NCI-H82 treated with DMSO at 0.1 percent for 48 hours (cell line): Measurements from ENCODE around the gene LZTFL1.

Experiments
- DNase-seq: peaks from one replicate; lab custom pipeline; 2025; ENCODE audit not compliant: unreplicated experiment; lab: John Stamatoyannopoulos, UW

Gene LZTFL1

DNA sequence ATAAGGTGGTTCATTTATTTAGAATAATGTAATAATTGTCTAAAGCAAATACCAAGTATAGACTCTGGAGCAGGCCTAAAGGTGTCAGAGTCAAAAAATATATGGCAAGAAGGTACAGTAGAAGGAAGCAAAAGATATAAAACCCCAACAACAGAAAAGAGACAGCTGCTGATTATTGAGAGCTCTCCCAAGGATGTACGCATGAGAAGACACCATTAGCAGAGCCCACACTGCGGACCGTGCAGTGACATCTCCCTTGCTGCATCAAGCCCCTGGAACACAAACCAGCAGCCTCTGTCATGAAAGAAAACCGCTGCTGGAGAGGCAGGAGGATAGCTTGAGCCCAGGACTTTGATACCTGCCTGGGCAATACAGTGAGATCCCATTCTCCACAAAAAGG, 27.6 kb downstream of the LZTFL1 start:
- DNase-seq = no peak

DNA sequence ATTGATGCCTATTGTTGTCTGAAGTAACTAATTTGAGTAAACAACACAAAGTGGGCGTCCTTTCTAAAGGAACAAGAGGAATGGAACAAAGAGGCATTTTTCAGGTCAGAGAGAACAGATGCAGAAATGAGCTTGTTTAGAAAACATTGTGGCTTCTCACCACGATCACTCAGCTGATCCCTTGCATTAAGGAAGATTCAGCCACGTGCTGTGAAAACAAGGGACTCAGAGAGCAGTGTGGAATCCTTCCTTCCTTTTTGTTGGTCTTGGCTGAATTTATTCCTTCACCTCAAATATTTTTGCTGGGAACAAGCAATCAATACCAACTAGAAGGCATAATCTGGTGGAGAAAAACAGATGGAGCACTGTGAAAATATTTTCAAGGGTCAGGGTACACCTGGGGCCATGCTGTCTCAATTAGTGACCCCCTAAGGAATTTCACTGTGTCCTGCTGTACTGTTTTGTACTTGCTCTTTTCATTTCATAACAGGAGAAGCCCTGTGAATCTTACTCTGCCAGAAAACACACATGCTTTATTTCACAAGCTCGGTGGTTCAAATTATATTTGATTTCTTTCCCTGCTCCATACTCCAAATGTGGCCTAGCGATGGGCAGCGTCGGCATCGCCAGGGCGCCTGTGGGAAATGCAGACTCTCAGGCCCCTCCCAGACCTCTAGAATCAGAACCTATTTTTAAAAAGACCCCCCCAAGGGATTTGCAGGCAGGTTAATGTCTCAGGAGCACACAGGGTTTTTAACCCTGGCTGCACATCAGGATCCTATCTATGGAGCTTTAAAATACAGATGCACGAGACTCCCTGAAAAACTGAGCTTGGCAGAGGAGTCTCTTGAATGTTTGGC, 34.0 kb downstream of the LZTFL1 start:
- DNase-seq = no peak

DNA sequence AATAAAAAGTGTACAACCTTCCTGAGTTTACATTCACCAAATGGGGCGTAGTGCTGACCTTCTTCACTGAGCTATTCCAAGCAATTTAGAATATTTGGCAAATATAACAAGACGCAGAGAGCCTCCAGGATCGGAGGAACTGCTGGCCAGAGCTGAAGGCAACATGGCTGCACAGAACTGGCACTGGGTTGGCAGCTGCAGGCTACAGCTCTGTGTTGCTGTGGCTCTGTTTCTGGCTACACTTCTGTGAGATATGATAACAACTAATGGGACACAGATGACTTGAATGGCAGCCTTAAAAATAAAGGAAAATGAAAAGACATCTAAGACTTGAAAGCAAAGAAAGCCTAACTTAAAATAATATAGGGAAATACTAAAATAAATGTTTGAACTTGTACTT, 34.8 kb downstream of the LZTFL1 start:
- DNase-seq = no peak

DNA sequence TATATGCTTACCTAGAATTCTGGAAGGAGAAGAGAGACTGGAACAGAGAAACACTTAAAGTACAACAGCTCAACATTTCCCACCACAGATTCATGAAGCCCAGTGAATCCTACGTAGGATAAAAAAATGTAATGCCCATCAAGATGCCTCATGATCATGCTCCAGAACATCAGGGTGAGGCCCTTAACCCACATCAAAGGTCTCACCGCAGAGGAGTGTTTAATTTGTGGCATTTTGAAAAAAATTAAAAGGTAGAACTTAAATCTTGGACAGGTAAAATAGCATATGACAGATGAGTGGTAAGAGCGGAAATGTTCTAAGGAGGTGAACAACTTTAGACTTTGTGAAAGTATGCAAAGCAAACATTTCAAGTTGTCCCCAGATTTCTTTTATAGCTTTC, 35.8 kb downstream of the LZTFL1 start:
- DNase-seq = no peak

DNA sequence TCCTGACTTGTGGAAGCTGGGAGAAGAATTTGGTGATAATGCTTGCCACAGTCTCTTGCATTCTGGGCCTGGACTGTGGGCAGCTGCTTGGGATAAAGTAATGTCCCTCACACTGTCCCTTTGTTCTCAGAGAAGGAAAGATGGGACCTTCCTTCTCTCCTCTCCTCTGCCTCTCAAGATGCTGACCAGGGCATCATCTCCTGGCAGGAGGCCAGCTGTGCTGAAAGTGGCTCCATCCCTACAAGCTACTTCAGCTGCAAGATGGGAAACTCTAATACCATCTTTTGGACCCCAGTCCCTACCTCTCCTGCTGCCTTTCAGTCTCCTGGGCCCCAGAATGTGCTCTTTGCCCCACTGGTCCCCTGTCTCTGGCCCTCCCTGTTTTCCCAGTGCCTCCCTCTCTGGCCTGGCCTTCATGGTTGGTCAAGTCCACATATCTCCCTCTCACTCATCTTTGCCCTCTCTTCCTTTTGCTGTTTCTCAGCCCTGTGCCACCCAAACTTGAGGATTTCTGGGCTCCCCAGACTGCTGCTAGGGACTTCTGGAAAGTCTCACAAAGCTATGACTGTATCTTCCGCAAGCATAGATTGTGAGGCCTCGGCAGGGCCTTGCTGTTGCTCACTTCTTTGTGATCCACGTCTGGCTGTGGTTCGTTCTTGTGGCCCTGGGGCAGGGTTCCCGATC, 38.5 kb downstream of the LZTFL1 start:
- DNase-seq = no peak

DNA sequence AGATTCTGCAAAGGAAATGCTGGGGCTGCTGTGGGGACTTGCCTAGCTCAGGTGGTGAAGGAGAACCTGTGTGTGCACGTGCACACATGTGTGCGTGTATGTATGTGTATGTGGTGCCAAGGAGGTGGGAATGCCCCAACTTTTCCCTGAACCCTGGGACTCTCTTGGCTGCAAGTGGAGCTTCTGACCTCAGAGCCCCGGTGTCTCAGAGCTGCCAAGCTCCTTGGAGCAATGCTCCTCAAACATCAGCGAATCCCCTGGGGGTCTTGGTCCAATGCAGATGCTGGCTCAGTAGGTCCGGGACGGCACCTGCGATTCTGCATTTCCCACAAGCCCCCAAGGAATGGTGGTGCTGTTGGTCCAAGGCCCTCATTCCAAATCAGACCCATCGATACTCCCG, 39.8 kb downstream of the LZTFL1 start:
- DNase-seq = no peak

DNA sequence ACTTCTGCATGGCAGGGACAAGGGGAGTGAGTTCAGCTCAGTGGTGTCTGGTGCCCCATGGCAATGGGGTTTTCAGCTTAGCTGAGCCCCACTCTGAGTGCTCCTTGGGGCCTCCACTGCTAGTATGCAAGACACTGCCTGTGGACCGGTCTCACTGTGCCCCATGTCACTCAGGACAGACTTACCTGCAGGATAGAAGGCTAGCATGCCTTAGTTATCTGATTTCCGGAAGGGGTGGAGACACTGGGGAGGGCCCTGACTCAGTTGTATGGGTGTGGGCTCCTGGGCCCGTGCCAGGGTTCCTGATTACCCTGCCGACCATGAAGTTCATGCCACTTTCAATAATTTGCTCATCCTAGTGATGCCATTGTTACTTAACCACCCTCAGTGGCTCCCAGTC, 41.3 kb downstream of the LZTFL1 start:
- no peak for DNase-seq

DNA sequence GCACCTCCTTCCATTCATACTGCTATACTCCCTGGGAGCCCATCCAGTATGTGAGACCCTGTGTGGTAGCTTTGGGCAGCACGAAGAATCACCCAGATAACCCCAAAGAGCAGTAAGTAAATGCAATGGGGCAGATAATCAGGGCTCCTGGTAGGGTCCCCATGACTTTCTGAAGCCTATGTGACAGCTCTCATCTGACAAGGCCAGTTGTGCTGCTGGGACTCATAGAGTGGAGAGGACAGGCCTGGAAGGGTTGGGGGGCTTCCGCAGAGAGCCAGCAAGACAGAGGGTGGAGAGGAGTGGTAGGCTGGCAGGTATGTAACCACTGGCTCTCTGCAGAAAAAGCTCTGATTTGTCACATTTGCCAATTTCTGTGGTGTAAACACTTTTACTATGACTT, 42.3 kb downstream of the LZTFL1 start:
- DNase-seq = no peak

DNA sequence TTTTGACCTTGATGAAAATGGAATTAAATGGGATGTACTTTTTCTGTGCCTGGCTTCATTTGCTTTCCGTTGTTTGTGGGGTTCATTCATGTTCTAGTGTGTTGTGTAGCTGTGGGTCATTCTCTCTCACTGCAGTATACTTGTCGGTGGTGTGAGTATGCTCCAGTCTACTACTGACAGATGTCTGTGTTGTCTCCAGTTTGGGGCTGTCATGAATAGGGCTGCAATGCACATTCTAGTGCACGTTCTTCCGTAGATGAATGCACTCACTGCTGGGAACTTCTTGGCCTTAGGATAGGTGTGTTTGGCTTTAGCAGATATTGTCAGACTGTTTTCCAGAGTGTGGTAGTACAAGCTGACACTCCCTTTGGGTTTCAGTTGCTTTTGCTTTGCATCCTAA, 43.9 kb downstream of the LZTFL1 start:
- DNase-seq = no peak

DNA sequence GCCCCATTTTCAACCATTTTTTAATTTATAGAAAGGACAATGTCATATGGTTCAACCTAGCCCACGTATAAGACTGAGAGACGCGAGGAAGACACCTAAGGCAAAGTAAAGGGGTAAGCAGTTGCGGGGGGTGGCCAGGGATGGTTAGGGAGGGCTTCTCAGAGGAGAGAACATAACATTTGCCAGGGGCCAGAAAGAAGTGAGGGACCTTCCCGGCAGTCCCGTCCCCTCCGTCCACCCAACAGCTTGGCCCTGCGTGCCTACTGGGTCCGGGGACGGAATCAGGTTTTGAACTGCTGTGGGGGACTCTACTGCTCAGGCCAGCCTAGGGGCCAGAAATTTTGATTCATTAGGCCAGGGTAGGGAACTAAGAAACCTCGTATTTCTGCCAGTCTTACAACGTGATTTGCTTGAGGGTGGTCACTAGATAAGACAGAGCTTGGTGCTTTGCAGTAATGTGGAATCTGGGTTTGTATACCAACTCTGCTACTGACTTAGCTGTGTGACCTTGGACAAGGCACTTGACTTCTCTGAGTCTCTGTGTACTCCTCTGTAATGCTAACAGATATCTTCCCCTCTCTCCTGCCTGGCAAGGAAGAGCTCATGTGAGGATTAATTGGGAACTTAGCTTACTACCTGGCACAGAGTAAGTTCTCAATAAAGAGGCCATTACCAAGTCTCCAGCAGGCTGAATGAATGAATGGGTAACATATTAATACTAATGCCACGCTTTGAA, 44.8 kb downstream of the LZTFL1 start:
- no peak for DNase-seq

DNA sequence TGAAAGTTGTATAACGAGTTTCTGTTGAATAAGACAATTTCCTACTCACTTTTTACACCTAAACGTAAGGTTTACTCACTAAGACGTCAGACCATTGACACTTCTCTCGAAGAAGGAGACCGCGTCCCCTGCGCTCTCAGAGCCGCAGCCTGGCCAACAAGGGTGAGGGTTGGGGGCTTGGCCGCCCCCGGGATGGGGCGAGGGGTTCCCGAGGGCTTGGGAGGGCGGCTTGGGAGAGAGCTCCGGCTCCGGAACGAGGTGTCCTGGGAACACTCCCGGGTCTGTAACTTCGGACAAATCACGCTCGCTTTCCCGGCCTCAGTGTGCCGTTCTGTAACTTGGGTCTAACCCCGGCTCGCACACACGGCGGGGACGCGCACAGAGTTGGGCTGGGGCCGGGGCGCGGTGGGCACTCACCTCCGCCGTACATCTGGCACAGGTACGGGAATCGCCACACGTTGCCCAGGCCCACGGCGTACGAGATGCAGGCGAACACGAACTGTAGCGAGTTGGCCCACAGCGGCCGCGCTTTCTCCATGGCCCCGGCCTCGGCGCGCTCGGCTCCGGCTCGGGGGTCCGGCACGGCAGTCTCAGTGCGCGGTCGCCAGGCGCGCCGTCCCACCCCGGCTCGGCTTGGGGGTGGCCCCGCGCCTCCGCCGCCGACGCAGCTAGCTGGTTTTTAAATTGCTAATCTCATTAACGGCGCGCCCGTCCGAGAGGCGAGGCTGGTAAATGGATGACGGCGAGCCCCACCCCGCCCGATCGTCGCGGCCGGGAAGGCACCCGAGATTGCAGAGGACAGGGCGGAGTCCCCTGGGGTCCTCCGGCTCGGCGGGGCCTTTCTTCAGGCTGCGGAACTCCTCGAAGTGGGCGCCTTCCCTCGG, 45.8 kb downstream of the LZTFL1 start, which contains the start of gene SLC6A20:
Gene SLC6A20 (minus strand): TSS at position 655 of the 884 bp plus-strand sequence. CDS start 117 bp downstream, at position 538.
- no peak for DNase-seq

DNA sequence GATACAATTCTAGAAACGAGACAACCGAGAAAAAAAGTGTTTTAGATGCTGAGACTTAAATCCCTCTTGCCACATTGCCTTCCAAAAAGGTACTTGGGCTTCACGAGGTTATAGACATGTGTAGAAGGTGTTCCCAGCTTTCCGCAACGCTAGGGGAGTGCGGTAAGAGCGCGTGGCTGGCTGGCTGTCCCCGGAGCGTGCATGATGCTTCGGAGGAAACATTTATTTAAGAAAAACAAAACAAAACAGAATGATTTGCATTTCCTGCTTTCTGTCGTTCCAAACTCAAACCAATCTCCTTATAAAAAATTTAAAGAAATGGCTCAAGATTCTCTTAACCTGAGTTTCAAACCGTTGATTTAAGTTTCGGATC, 46.4 kb downstream of the LZTFL1 start:
- DNase-seq = no peak

DNA sequence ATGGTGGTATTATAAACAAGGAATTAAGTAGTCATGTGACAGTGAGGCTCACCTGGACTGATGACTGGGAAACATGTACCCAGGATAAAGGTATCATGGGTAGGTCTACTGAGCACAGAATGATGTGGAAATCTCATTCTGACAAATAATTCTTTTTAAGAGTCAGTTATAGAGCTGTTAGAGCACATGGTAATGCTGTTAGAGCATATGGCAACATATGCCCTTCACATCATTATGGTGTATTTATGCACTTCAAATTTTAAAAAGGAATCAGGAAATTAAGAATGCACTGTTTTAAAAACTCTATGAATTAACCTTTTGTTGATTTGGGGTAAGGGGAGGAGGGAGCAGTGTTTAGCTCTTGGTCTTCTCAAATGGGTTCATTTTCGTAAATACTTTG, 47.3 kb downstream of the LZTFL1 start:
- no peak for DNase-seq

DNA sequence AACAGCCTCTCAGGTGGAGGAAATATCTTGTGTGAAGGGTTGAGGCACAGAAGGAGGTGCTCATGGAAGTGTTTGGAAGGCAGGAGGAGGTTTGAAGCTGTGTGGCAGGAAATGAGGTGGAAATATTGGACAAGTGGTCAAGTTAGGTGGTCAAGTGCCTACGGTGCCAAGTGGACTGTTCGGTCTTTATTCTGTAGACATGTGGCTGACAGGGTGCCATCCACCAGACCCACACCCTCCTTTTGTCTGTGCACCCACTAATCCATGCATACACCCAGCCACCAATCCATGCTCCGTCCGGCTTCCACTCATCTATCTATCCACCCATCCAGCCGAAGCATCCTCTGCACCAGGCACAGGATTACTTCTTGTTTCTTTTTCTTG, 47.8 kb downstream of the LZTFL1 start:
- DNase-seq = no peak

DNA sequence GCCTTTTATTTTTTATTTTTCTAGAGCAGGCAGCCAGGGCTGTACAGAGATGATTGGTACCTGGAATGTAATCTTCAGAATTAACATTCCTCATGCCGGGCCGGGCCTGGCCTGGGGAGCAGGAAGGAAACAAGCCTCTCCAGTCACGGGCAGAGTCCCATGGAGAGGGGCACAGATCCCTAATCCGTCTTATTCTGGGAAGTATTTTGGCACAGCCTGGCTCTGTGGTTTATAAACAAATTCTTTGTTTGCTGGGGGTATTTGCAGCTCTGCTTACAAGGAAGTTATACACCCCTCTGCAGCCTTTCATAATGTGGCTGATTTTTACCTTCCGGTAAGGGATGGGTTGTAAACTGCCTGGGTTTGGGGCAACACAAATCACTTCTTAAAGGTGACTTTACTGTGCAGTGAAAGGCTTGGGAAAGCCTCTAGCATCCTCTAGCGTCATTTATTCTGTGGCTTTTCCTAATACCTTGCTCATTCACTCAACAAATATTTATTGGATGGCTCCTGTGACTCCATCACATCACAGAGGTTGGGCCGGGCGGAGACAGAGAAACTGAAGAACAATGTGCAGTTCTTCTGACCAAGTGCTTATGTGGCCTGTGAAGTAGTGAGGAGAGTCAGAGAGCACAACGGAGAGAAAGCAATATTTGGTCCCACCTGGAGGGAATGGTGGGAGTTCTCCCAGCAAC, 48.3 kb downstream of the LZTFL1 start:
- DNase-seq = no peak

DNA sequence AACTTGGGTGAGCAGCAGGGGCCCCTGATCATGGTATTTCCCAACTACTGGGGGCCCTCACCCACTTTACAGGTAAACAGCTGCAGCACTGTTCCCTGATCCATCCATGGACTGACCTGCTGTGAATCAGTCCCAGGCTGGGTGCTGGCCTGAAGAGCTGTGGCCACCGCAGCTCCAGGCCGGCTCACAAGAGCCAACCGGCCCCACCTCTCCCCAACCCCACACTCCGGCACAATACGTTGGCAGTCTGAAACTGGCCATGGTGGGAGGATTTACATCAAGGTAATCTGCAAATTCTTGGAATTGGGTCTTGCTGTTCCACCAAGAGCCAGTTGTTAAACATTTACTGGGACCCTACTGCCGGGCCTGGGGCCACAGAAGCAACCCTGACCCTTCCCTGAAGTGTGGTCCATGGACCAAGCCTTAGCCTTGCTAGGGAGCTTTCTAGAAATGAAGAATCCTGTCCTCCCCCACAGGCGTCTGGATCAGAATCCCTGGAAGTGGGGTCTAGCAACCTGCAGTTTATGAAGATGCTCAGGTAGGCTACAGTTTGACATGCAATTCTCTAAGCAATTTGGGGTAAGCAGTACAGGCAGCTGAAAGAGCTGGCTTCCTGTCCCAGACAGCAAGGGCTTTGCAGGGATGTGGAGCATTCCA, 49.3 kb downstream of the LZTFL1 start:
- DNase-seq = no peak

DNA sequence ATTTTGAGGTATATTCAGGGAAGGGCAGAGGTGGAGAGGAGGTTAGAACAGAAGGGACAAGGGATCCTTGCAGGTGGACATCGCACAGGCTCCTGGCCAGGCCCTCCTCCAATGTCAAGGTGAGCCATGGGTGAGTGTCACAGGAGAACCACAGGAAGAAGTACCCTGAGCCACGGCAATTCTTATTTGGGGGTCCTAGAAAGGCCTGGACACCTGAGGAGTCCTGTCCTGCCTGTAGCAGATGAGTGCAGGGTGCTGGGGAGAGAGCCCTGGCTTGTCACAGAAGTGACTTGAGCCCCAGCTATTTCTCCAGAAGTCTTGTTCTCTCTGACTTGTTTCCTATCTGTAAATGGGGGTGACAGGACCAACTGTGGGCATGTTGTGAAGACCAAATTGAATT, 49.9 kb downstream of the LZTFL1 start:
- DNase-seq = no peak

DNA sequence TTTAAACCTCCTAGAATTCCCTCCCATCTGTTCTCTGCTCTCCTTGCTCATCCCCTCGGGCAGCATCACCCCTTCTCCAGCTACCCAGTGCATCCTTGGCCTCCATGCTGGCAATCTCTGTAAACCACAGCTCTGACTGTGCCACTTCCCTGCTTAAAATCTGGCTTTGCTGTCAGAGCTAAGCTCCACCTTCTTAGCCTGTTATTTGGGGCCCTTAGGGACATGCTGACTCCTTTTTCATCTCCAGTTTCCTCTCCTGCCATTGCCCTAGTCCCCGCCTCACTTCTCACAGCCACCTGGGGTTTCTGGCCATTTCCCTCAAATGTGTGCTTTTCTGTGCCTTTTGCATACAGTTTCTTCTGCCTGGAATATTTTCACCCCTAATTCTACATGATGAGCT, 51.3 kb downstream of the LZTFL1 start:
- DNase-seq = no peak

DNA sequence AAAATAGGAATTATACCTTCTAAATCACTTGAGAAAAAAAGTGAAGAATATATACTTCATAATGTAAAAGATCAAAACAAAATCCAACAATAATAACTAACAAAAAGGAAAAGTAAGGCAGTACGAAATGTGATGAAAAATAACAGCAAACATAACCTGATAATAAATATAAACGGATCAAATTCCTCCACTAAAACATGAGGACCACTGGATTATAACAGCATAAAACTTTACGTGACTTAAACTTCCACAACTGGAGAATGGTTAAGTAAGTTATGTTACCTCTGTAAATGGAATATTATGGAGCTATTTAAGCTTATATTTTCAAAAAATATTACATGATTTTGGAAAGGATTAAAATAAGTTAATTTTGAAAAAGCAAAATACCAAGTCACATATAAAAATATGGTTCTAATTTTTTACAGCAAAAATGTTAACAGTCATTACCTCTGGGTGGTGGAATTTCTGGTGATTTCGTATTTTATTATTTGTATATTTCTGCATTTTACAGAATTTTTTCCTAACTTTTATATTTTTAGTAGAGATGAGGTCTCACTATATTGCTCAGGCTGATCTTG, 52.6 kb downstream of the LZTFL1 start:
- no peak for DNase-seq
